Measurements from ENCODE around the gene BTG3.

GRCh38 chr21:17577701-17578100 lies 35.0 kb downstream of the BTG3 start:
- TF ChIP-seq CTCF (IDR thresholded peaks at IDR 0.05) (no peak), POLR2A (IDR thresholded peaks at IDR 0.05) (no peak)
